HepG2 (cell line): Measurements from ENCODE around the gene ARMH3. TPM values are rescaled to one million over a fixed set of nuclear protein-coding genes. Genes with fewer than 3 reads are reported as not detected.

Experiments used
- BRD4 ChIP-seq: sonication (generic); formaldehyde crosslinking; IDR thresholded peaks from 2 replicates; pipeline ENCODE4 v1.4.0; 2020; ENCODE audit warnings: missing genetic modification reagents
- GMEB2 ChIP-seq: IDR thresholded peaks from 2 replicates; pipeline ENCODE4 v1.6.1; 2016; ENCODE audit warnings: missing biosample characterization, missing genetic modification reagents, low read depth
- IRF2 ChIP-seq: IDR thresholded peaks from 2 replicates; pipeline ENCODE4 v1.6.1; 2018; ENCODE audit warnings: missing genetic modification reagents, missing compliant biosample characterization
- MZF1 ChIP-seq: sonication (generic); formaldehyde crosslinking; IDR thresholded peaks from 2 replicates; pipeline ENCODE4 v1.8.1; 2023; ENCODE audit warnings: mild to moderate bottlenecking, missing genetic modification reagents, borderline replicate concordance
- NFKB2 ChIP-seq: sonication (generic); formaldehyde crosslinking; IDR thresholded peaks from 2 replicates; pipeline ENCODE4 v1.4.0; 2020; ENCODE audit warnings: missing genetic modification reagents, borderline replicate concordance
- NPAS2 ChIP-seq: sonication (generic); formaldehyde crosslinking; IDR thresholded peaks from 2 replicates; pipeline ENCODE4 v1.8.0; 2022; ENCODE audit warnings: mild to moderate bottlenecking, missing genetic modification reagents, borderline replicate concordance
- PATZ1 ChIP-seq: sonication (generic); formaldehyde crosslinking; IDR thresholded peaks from 2 replicates; pipeline ENCODE4 v1.4.0; 2020; ENCODE audit warnings: missing genetic modification reagents
- PBX3 ChIP-seq: sonication (generic); formaldehyde crosslinking; IDR thresholded peaks from 2 replicates; pipeline ENCODE4 v1.8.1; 2023; ENCODE audit warnings: missing genetic modification reagents, inconsistent platforms, borderline replicate concordance
- RXRA ChIP-seq: sonication (generic); formaldehyde crosslinking; IDR thresholded peaks from 2 replicates; pipeline ENCODE4 v1.5.1; 2020; ENCODE audit warnings: missing genetic modification reagents
- ZHX2 ChIP-seq, 2 experiments: sonication (generic) in 1 of 2; formaldehyde crosslinking in 1 of 2; IDR thresholded peaks; 2 replicates each; pipeline versions ENCODE4 v1.6.1 to v1.9.0; 2014 to 2022; ENCODE audit warnings: antibody characterized with exemption in 1 of 2, borderline replicate concordance in 1 of 2, inconsistent platforms in 1 of 2, low read depth in 1 of 2, missing genetic modification reagents in 1 of 2
- ZNF354B ChIP-seq: sonication (generic); formaldehyde crosslinking; IDR thresholded peaks from 2 replicates; pipeline ENCODE4 v1.8.0; 2022; ENCODE audit warnings: mild to moderate bottlenecking, missing genetic modification reagents
- ZNF430 ChIP-seq: sonication (generic); formaldehyde crosslinking; IDR thresholded peaks from 2 replicates; pipeline ENCODE4 v1.9.0; 2021; ENCODE audit warnings: mild to moderate bottlenecking, missing genetic modification reagents
- ZNF616 ChIP-seq: sonication (generic); formaldehyde crosslinking; IDR thresholded peaks from 2 replicates; pipeline ENCODE4 v1.5.0; 2020; ENCODE audit warnings: low read depth, mild to moderate bottlenecking, missing genetic modification reagents
- ZNF740 ChIP-seq: sonication (generic); formaldehyde crosslinking; IDR thresholded peaks from 2 replicates; pipeline ENCODE4 v1.4.0; 2020; ENCODE audit warnings: missing genetic modification reagents
- ZNF768 ChIP-seq: sonication (generic); formaldehyde crosslinking; IDR thresholded peaks from 2 replicates; pipeline ENCODE4 v1.4.0; 2020; ENCODE audit warnings: missing genetic modification reagents
- polyA plus RNA-seq, 8 experiments: library from polyadenylated mRNA; depleted of rRNA in 3 of 8; stranded (reverse) in 7 of 8; unstranded in 1 of 8; fragments of >200 nt; fragmentation: Illumina TruSeq in 4 of 8; extraction: Trizol in 4 of 8; gene quantifications; 2 replicates each; pipeline versions ENCODE4 v1.2.1 to v1.2.3, GENCODE V29; 2011 to 2016; ENCODE audit warnings: low read depth in 4 of 8, missing spikeins in 1 of 8, mixed read lengths in 1 of 8; ENCODE audit not compliant: insufficient read depth in 1 of 8
- total RNA-seq, 5 experiments: library from RNA; depleted of rRNA; stranded (reverse); fragments of >200 nt; fragmentation: Illumina TruSeq; extraction: Trizol; gene quantifications; 2 replicates each; pipeline ENCODE4 v1.2.3, GENCODE V29; 2016; ENCODE audit warnings: low read depth in 1 of 5

Gene ARMH3
- total and polyA plus RNA-seq, 2 of the 13 experiments (the other 11 are each of a cell fraction or from before 2014, with no cell fraction given) = 8.4 to 16.9 TPM

GRCh38 chr10:102065561-102066398 is 9.8 kb upstream of the ARMH3 start (continued):
- TF ChIP-seq NFKB2 (CRISPR knock-in tag) (peak; percentile 15; the same call in 1 of the 2 replicates), PBX3 (CRISPR knock-in tag) (no peak), BRD4 (CRISPR knock-in tag) (no peak), ZNF616 (no peak), ZNF740 (CRISPR knock-in tag) (no peak), GMEB2 (CRISPR knock-in tag) (no peak), ZNF430 (CRISPR knock-in tag) (no peak), ZNF354B (CRISPR knock-in tag) (no peak), ZNF768 (CRISPR knock-in tag) (no peak; the same call in 1 of the 2 replicates), PATZ1 (CRISPR knock-in tag) (peak; percentile 12; the same call in 1 of the 2 replicates), MZF1 (no peak), ZHX2 (IDR thresholded peaks at IDR 0.05; ENCODE audit: low read depth) (peak; percentile 46; the same call in 1 of the 2 replicates), ZHX2 (CRISPR knock-in tag; IDR thresholded peaks at IDR 0.05; ENCODE audit: borderline replicate concordance) (no peak; the same call in 1 of the 2 replicates), IRF2 (no peak), NPAS2 (CRISPR knock-in tag) (no peak), RXRA (CRISPR knock-in tag) (peak; percentile 25; the same call in 1 of the 2 replicates)
